T follicular helper cell (primary cell): ENCODE measurements around the gene TMEM250.
"Not testable (repeated sequence)": the region's sequence is repeated elsewhere in the genome, so short reads cannot be mapped to it uniquely, and the experiment has no call there.

Experiments
- DNase-seq: peaks from one replicate; pipeline ENCODE4 v3.0.0-alpha.2; 2020; ENCODE audit warnings: low read depth
- total RNA-seq, 2 experiments: gene quantifications; one replicate each; lab custom pipeline; 2026; lab: John Stamatoyannopoulos, UW

TMEM250 gene
- total RNA-seq: 65.2 to 104 reads per million in 2 experiments

DNA sequence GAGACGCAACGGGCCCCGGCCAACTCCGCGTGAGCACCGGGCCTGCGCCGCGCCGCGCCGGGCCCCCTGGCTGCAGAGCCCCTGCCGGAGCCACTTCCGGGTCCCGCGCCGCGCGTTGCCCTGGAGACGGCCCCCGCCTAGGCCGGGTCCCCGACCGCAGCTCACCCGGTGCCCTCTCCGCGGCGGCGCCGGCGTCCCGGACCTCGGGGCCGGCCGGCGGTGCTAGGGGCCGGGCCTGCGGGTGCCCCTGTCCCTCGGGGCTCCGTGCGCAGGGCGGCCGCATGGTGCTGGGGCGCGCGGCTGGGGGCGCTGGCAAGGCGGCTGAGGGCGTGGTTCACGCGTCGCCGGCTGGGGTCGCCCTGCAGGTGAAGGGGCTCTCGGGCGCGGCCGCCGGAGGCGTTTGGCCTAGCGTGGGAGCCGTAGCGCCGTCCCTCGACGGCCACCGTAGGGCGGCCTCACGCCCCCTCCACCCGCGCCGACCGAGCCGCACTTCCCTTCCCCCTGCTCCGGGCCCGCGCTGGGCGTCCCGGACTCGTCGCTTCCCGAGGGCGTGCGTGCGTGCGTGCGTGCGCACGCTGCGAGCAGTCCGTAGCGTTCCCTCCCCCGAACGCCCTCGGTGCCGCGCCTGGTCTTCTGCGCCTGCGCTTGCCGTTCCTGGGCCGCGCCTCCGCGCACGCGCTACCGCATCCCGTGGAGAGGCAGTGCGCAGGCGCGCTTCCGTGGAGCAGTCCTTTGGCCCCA, at the start of gene TMEM250:
Gene TMEM250 (minus strand): TSS at position 556 of the 741 bp plus-strand sequence. CDS start 1,975 bp downstream, outside the sequence.
- DNase-seq: peak; percentile 94

DNA sequence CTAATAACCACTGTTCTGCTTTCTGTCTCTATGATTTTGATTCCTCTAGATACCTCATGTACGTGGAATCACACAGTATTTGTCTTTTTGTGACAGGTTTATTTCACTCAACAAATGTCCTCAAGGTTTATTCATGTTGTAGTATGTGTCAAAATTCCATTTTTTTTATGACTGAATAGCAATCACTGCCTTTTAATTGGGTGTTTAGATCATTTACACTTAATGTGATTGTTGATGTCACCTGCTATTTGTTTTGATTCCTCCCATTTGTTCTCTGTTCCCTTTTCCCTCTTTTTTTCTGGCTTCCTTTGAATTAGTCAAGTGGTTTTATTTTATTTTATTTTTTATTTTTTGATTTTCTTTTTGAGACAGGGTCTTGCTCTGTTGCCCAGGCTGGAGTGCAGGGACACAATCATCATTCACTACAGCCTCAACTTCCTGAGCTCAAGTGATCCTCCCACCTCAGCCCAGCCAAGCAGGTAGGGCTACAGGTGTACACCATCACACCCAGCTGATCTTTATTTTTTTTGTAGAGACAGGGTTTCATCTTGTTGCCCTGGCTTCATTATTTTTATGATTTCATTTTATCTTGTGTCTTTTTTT, 44.7 kb upstream of the TMEM250 start:
- DNase-seq: no peak

- DNase-seq: no peak
Measured at GRCh38 chr9:136160995-136161610, 42.4 kb upstream of the TMEM250 start.

DNA sequence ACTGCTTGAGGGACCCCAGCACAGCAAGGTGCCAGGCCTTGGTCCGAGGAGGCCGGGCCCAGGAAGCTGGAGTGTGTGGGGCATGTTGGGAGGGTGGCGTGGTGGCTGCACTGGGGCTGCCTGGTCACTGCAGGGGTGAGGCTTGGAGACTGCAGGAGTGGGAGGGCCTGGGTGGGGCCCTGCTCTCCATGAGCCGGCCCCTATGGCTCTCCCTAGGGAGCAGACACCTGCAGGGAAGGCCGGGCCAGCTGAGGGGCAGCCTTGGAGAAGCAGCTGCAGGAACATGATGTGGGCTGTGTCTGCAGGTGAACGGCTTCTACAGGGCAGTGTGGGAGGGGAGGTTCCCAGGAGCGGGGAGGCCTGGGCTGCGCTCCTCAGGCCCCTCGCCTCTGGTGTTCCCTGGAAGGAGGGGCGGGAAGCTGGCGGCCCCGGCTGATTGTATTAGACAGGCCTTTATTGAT, 41.7 kb upstream of the TMEM250 start:
- DNase-seq: no peak

DNA sequence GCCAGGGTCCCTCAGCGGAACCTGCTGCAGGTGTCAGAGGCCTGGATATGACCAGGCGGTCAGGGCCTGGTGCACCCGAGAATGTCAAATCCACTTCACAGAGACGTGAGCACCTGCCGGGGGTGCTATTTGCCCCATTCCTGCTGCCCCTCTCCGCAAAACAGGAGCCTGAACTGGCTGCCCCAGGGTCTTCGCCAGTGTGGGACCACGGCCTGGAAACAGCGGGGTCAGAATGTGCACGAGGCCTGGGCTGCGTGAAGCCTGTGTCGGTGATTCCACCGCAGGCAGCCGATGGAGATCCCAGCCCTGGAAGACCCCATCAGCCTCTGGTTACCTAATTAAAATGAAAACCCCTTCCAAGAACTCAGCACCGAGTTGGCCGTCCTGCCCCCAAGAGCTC, 41.2 kb upstream of the TMEM250 start:
- DNase-seq: no peak

DNA sequence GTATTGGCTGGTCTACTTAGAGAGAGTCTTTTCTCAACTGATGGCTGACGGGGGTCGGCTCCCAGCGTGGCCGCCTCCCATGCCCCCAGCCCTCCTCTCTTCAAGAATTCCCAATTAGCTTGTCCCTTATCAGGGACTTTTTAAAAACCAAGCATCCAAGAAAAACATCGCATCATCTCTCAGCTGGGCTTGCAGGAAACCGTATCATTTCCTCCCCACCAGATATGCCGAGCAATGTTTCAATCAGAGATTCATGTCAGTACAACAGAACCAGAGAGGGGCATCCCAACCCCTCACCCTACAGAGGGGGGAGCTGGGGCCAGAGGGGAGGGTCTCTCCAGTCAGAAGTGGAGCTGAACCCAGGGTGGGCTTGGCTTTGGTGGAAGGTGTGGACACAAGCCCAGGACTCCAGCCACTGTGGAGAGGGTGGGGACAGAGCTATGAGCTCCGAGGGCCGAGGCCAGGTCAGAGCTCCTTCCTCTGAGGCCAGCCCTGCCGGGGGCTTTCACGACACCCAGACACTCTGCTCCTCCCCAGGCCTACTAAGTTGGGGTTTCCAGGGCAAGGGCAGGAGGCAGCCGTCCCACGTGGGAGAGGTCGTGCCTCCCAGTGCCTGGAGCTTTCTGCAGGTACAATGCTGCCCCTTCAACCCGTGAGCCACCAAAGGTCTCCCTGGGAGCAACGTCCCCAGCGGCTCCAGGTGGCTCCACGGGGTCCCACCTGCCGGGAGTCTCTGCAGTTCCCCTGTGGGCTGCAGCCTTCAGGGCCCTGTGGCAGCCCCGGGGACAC, 39.0 kb upstream of the TMEM250 start:
- no peak for DNase-seq

DNA sequence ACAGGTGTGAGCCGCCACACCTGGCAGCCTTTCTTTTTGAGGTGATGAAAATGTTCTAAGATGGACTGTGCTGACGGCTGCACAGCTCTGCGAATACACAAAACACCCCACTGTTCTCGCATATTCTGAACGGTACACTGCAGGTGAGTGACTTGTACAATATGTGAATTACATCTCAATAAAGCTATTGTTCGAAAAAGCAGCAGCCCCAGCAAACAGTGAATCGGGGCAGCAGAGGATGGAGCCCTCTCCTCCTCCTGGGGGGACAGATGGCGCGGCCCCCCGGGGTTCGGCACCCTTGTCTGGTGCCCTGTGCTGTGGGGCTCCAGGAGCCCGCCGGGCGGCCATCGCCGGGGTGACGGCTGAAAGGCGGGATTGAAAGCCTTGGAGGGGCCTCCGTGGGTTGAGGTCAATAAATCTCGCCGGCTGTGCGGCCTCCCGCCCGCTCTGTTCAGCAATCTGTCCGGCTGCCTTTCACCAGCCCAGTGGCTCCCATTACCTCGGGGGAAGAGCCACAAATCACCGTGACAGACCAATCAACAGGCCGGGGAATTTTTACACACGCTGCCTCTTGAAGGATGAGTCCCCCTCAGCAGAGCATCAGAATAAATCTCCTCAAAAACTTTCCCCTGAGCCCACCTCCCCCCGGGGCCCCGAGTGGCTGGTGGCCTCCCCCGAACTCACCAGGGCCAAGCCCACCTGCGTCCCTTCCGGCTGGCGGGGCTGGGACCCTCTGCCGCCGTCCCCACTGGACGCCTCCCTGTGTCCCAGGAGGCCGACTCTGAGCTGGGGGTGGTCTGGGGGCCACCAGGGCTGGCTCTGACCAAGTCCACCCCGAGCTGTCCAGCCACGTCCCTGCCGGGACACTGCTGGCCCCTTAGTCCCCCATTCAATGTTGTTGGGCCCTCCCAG, 37.8 kb upstream of the TMEM250 start:
- no peak for DNase-seq

- no peak for DNase-seq
Measured at GRCh38 chr9:136155576-136155975, 36.9 kb upstream of the TMEM250 start.

DNA sequence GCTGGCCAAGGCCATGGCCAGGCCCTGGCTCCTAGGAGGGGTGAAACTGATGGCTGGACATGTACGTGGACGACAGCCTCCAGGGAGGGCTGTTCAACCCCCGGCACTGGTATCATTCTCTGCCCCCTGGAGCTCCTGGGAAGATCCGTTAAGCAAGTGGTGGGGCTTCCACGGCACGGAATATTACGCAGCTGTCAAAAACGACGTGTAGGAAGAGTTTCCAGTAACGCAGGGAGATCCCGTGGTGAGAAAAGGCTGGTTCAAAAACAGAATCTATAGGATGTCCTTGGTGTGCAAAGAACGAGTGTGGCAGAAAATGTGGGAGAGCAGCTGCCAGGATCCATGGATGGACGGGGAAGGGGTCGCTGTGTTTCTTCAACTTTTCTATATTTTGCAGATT, 36.3 kb upstream of the TMEM250 start:
- DNase-seq: no peak

GRCh38 chr9:136153381-136154065, 34.8 kb upstream of the TMEM250 start:
- no peak for DNase-seq

- no peak for DNase-seq
Measured at GRCh38 chr9:136152931-136153330, 34.3 kb upstream of the TMEM250 start.

DNA sequence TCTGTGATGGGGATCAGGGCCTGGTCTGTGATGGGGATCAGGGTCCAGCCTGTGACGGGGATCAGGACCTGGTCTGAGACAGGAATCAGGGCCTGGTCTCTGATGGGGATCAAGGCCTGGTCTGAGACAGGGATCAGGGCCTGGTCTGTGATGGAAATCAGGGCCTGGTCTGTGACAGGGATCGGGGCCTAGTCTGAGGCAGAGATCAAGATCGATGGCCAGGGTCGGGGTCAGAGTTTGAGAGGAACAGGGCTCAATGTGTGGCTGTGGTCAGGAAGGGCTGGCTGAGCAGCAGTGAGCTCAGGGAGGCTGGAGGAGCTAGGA, 33.8 kb upstream of the TMEM250 start:
- no peak for DNase-seq

GRCh38 chr9:136151848-136152542, 33.3 kb upstream of the TMEM250 start:
- DNase-seq: no peak

DNA sequence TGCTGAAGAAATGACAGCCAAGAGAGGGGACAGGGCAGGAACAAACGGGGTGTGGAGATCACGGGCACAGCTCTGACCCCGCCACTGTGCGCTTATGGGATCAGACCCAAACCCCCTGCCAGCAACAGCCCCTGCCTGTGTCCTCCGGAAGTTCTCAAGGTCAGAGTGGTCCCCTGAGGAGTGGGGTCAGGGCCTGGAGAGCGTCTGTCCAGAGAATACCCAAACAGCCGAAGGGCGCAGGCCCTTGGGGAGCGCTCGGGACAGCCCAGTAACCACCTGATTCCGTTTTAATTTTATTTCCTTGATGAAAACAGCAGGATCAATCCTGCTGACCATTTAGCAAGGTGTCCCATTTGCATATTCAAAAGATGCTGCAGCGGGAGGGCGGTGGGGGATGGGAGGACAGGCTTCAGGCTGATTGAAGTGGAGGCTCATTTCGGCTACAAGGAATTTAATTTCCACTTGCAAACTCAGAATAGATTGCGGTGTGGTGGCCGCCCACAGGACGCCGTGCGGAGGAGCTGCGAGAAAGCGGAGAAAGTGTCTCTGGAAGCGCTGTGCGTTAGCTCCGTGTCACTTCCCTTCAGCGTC, 32.6 kb upstream of the TMEM250 start:
- DNase-seq: no peak

GRCh38 chr9:136150664-136151213, 32.1 kb upstream of the TMEM250 start:
- not testable (repeated sequence) for DNase-seq

- no peak for DNase-seq
Measured at GRCh38 chr9:136149853-136150252, 31.2 kb upstream of the TMEM250 start.

GRCh38 chr9:136149337-136149736, 30.7 kb upstream of the TMEM250 start:
- DNase-seq: no peak

DNA sequence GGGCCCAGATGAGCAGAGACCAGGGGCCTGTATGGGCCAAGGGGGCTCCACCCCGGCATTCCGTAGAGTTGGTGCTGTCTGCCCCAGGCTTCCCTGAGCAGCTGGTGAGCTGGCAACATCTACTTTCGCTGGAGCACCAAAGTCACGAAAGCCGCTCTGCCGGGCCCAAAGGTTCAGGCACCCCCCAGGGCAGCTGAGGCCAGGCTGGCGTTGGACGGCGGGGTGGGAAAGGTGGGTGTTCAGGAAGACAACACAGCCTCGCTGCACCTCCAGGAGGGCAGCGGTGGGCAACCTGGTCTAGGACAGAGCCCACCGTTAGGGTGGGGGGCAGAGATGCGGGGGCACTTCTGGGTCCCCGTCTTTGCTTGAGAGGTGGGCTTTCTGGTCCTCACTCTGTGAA, 30.1 kb upstream of the TMEM250 start:
- DNase-seq: no peak
